KG1 (cell line): Measurements from ENCODE around the gene MAPRE3.

Experiments used
- DNase-seq: peaks from one replicate; lab custom pipeline; 2025; lab: John Stamatoyannopoulos, UW

The MAPRE3 gene

GRCh38 chr2:26983746-26984145 is 13.3 kb downstream of the MAPRE3 start:
- DNase-seq = no peak

GRCh38 chr2:26985807-26986206 is 15.4 kb downstream of the MAPRE3 start:
- no peak for DNase-seq

DNA sequence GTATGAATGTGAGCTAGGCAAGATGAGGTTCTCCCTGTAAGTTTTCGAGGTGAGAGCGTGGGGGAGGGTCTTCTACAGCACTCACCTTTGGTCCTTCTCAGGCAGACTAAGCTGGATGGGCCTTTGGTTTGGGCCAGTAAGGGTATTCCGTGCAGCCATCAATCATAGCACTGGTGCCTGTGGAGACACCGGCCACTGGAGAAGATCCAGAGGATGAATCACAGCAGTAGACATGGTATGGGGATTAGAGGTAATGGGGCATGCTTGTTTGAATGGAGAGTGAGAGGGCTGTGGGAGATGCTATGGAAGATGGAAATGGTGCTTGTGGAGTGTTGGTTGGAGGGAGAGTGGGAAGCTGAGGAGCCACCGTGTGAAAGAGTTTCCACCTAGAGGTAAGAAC is 16.1 kb downstream of the MAPRE3 start:
- DNase-seq = no peak

DNA sequence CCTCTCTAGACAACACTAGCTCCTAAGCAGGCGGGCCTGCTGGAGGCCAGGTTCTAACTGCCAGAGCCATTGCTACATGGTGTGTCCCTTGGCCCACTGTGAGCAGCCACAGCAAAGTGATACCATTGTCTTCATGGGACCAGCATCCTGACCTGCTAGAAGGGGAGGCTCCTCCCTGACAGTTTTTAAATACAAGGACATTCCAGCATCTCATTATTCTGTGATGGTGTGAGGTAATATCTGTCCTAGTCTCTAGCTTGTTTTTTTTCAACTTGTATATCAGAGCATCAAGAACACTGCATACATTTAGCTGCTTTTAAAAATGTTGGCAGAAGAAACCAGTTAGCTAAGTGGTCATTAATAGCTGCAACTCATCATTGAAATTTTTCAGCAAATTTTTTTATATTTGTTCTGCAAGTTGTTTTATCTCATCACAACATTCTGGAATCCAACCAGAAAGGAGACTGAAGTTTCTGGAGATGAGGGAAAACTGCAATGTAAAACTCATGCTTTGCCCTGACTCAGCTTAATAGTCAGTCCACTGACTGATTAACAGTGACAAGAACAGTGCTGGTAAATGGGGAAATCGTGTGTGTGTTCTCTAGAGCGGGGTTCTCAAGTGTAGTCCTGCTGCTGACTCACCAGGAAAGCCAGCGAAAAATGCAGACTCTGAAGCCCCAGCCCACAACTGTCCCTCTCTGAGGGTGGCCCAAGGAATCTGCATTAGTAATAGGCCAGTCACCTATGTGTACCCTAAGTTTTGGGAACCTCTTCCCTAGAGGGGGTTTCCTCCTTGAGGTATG is 17.8 kb downstream of the MAPRE3 start:
- DNase-seq = no peak

DNA sequence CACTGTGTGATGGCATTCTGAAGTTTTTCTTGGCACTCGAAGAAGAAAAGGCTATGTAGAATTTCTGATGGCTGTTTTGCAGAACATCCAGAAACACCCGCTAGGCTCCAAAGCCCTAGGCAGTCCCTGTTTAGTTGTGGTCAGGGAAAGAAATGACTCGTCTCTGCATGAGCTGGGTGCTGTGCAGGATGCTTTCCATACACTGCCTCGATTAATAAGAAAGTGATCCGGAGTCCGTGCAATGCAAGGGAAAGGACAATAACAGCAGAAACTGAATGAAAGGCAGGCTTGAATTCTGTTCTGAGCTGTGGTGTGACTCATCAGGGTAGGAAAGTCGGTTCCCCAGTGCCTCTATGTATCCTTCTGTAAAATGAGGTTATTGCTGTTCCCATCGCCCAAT is 18.7 kb downstream of the MAPRE3 start:
- DNase-seq = no peak

DNA sequence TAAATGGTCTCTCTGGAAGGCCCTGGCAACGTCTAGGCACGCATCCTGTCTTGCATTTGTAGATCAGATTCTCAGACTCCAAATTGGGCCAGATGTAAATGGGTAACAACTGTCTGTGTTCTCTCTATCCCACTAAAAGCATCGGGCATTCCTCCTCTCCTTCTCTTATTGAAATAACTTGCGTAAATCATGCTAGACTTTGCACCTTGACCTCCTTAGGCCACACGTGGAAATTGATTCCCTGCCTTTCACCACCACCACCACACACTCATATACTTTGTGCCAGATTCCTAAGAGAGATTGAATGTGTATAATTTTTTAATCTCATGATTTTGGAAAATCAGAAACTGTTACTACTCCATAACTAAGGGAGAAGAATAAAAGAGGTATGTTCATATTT is 21.3 kb downstream of the MAPRE3 start:
- no peak for DNase-seq

DNA sequence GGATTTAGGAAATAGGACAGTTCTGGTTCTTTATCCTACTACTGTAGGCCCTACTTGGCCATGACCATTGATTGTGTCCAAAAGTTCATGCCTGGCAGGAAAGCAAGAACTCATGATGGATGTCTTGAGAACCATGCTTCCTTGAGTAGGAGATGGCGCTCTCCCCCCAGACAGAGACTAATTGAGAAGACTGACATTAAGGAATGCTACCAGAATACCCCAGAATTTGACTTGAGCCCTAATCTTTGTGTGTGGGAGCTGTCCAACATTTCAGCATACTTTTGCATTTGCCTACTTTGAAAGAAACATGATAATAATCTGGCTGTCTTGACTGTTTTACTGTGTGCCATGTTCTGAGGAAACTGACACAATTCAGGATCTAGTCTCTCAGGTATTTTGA is 23.3 kb downstream of the MAPRE3 start:
- no peak for DNase-seq

- no peak for DNase-seq
These were observed 24.5 kb downstream of the MAPRE3 start for GRCh38 chr2:26994983-26995382.

DNA sequence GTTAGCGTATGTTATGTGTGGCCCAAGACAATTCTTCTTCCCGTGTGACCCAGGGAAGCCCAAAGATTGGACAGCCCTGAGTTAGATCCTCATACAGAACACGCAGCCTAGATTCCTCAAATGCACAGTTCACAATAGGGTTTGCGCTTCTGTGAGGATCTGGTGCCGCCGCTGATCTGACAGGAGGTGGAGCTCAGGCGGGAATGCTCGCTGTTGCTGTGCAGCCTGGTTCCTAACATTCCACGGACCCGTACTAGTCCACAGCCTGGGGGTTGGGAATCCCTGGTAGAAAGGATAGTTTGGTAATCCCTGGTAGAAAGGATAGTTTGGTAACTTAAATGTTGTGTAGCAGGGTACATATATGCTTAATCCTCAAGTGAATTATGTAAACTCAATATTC is 27.0 kb downstream of the MAPRE3 start:
- DNase-seq = no peak

DNA sequence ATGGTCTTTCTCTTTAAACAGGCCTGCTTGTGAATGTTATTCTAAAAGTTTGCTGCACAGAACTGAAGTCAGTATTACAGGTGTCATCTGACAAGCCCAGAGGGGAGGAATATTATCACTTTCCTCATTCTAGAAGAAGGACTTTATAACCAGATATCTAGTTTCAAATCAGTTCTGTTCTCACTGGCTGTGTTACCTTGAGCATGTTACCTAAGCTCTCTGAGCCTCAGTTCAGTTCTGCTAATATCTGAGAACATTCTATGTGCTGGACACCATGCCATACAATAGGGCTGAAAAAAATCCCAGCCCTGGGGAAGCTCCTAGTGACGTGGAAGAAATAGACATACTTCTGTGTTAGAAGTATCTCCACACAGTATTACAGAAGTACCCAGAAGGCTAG is 27.9 kb downstream of the MAPRE3 start:
- no peak for DNase-seq

DNA sequence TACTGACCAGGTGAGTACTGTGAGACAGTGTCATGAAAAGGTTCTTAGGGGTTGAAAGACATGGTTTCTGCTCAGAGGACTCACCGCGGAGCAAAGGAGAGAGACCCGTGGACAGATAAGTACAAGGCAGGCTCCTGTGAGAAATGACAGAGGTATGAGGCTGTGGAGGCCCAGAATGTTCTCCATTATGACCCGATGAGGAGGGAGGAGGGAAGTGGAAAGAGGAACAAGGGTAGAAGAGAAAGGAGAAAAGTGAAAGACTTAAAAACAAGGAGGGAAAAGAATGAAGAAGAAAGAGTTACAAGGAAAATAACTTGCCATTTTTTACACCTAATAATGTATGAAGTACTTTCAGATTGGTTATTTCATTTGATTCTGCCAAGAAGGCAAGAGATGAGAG is 29.8 kb downstream of the MAPRE3 start:
- DNase-seq = no peak

DNA sequence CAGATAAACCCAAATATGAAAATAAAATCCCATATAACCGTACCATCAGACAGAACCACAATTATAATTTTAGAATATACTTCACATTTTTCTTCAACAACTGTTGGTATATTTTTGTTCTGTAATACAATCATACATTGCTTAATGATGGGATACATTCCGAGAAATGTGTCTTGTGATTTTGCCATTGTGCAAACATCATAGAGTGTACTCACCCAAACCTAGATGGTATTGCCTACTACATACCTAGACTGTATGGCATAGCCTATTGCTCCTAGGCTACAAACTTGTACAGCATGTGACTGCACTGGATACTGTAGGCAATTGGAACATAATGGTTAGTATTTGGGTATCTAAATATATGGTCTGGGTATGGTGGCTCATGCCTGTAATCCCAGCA is 30.6 kb downstream of the MAPRE3 start:
- DNase-seq = no peak

DNA sequence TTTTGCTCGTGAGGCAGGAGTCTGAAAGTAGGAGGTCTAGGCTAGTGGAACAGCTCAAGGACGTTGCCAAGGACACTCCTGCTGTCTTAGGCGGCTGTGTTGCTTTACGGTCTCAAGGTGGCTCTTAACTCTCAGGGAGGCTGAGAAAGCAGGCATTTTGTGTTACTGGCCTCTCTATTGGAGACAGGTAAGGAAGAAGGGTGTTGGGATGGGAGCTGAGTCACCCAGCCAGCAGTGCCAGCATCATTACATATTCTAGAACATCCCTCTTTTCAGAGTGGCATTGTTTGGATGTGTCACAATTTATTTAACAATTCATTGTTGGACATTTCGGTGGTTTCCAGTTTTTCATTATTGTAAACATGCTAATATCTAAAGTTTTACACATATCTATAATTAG is 31.5 kb downstream of the MAPRE3 start:
- DNase-seq = no peak

DNA sequence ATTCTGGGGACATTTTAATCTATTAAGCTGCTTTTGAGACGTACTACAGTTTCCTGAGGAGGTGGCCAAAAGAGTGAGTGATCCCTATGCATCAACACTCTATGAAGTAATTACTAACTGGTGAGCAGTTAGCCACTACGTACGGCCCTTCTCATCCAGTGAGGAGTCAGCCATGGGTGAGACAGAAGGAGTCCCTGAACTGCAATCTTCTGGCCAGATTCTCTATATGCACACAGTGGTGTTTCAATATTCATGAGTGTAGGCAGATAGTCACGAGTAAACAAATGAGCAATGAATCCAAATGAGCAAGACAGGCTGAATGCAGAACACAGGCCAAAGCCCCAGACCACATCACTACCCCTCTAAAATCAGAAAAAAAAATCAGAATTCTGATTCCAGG is 32.6 kb downstream of the MAPRE3 start:
- DNase-seq = no peak

GRCh38 chr2:27003857-27004256 is 33.4 kb downstream of the MAPRE3 start:
- no peak for DNase-seq

DNA sequence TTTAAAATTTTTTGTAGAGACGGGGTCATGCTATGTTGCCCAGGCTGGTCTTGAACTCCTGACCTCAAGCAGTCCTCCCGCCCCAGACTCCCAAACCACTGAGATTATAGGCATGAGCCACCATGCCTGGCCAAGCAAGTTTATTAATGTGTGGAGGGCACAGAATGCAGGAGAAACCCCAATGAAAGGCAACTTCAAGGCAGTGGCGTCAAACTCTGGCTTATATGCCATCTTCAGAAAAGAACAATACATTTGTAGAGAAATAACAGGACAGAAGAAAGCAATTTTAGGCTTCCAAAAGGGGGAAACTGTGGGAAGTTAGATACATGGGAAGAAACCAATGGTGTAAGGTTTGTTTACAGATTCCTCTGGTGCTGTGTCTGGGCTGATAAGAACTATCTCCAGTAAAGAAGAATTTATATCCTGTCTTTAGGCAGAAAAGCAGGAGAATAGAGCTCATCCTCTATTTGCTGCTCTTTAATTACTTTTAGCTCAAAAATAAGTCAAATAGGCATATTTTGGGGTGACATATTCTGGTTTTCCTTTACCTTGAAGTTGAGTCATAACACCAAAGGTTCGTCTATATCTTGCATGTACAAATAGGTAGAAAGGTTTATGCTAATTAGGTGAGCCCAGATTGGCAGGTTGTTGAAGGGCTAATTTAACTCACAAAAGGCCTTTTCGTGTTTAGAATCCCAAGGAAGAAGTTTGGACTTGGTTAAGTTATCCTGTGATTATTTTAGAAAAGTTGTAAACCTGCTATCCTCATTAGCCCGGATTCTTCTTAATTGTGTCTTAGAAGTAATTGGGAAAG is 36.4 kb downstream of the MAPRE3 start:
- no peak for DNase-seq

- DNase-seq = no peak
These were observed 37.3 kb downstream of the MAPRE3 start for GRCh38 chr2:27007416-27008374.

DNA sequence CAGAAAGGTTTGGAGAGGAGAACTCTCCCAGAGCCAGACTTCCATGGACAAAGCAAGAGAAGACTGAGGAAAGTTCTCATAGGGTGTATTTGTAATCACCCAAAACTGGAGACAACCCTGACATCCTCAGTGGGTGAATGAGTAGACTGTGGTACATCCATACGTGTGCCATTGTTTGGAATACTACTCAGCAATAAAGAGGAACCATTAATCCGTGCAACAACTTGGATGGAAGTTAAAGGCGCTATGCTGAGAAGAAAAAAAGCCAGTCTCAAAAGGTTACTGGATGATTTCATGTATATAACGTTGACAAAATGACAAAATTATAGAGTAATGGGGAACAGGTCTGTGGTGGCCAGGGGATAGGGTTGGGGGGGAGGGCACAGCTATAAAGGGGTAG is 38.2 kb downstream of the MAPRE3 start:
- DNase-seq = no peak

- DNase-seq = no peak
These were observed 38.6 kb downstream of the MAPRE3 start for GRCh38 chr2:27009083-27009482.

- no peak for DNase-seq
These were observed 39.3 kb downstream of the MAPRE3 start for GRCh38 chr2:27009716-27010115.

DNA sequence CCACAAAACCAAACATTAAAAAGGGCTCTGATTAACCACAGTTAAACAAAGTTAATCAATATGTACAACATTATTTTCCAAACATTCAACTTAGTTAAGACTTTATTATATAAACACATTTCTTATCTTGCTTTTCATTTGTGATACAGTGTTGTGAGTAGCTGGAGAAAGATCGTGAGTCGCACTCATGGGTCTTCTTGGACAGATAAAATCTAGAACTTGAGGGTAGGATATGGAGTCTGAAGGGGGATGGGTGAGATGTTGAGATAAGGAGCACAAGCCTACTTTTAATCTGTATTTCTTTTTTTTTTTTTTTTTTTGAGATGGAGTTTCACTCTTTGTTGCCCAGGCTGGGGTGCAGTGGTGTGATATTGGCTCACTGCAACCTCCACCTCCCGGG is 39.7 kb downstream of the MAPRE3 start:
- no peak for DNase-seq

GRCh38 chr2:27013738-27014137 is 43.3 kb downstream of the MAPRE3 start:
- no peak for DNase-seq
